OCI-LY1 (cell line): ENCODE results near the gene VPS54.

Experiments
- H2AFZ ChIP-seq: fragments of 200-600 bp; sonication (generic), shearing (Covaris generic); 2 replicates; pipeline ENCODE4 v1.6.0; 2014; ENCODE audit warnings: antibody characterized with exemption, mild to moderate bottlenecking, low read length
- H3F3A ChIP-seq: fragments of 200-600 bp; sonication (generic), shearing (Covaris generic); 2 replicates; pipeline ENCODE4 v1.6.0; 2014; ENCODE audit warnings: mild to moderate bottlenecking, antibody characterized with exemption, low read length, moderate library complexity; ENCODE audit not compliant: insufficient read depth
- H3K27ac ChIP-seq: fragments of 200-600 bp; sonication (generic); 2 replicates; pipeline ENCODE4 v1.5.1; 2014; ENCODE audit warnings: low read length, mixed run types, mild to moderate bottlenecking, low read depth; ENCODE audit not compliant: poor library complexity, severe bottlenecking
- H3K27me3 ChIP-seq: fragments of 200-600 bp; sonication (generic); 2 replicates; pipeline ENCODE4 v1.6.0; 2014; ENCODE audit warnings: antibody characterized with exemption, mild to moderate bottlenecking, low read length, moderate library complexity; ENCODE audit not compliant: insufficient read depth
- H3K36me3 ChIP-seq: fragments of 200-600 bp; sonication (generic); 2 replicates; pipeline ENCODE4 v1.6.1; 2014; ENCODE audit warnings: mild to moderate bottlenecking, antibody characterized with exemption, low read length, moderate library complexity, mixed read lengths; ENCODE audit not compliant: insufficient read depth
- H3K4me1 ChIP-seq: fragments of 200-600 bp; sonication (generic); 2 replicates; pipeline ENCODE4 v1.5.1; 2014; ENCODE audit warnings: mild to moderate bottlenecking, low read length, moderate library complexity; ENCODE audit not compliant: insufficient read depth, severe bottlenecking
- H3K4me2 ChIP-seq: fragments of 200-600 bp; sonication (generic), shearing (Covaris generic); 2 replicates; pipeline ENCODE4 v1.6.1; 2014; ENCODE audit warnings: low read length
- H3K4me3 ChIP-seq: fragments of 200-600 bp; sonication (generic); 2 replicates; pipeline ENCODE4 v1.5.1; 2014; ENCODE audit warnings: low read length, low read depth, mild to moderate bottlenecking, mixed read lengths; ENCODE audit not compliant: poor library complexity, severe bottlenecking
- H3K79me2 ChIP-seq: fragments of 200-600 bp; shearing (Covaris generic); 2 replicates; pipeline ENCODE4 v1.6.1; 2016; ENCODE audit warnings: mixed run types, low read length, mixed read lengths; ENCODE audit not compliant: insufficient read depth
- H3K9ac ChIP-seq: fragments of 200-600 bp; sonication (generic), shearing (Covaris generic); 2 replicates; pipeline ENCODE4 v1.6.1; 2014; ENCODE audit warnings: mild to moderate bottlenecking, low read length, mixed read lengths
- H3K9me2 ChIP-seq: fragments of 200-600 bp; sonication (generic), shearing (Covaris generic); 2 replicates; pipeline ENCODE4 v1.6.1; 2014; ENCODE audit warnings: low read depth, mild to moderate bottlenecking, low read length, mixed read lengths
- H3K9me3 ChIP-seq: fragments of 200-600 bp; shearing (Covaris generic); 2 replicates; pipeline ENCODE4 v1.6.1; 2014; ENCODE audit warnings: low read length, mixed read lengths
- H4K20me1 ChIP-seq: fragments of 200-600 bp; sonication (generic), shearing (Covaris generic); 2 replicates; pipeline ENCODE4 v1.6.0; 2016; ENCODE audit warnings: mild to moderate bottlenecking, low read length; ENCODE audit not compliant: insufficient read depth
- EZH2 ChIP-seq: fragments of 200-600 bp; sonication (generic), shearing (Covaris generic); IDR thresholded peaks from 2 replicates; pipeline ENCODE4 v1.8.0; 2017; ENCODE audit warnings: borderline replicate concordance, mixed run types, mild to moderate bottlenecking, antibody characterized with exemption, low read length, moderate library complexity, mixed read lengths
- TF ChIP-seq, protein P1 (sequence below): fragments of 200-600 bp; sonication (generic), shearing (Covaris generic); IDR thresholded peaks from 2 replicates; pipeline ENCODE4 v1.5.1; 2017; ENCODE audit warnings: mild to moderate bottlenecking, antibody characterized with exemption, low read length, moderate library complexity, mixed read lengths

The VPS54 gene

DNA sequence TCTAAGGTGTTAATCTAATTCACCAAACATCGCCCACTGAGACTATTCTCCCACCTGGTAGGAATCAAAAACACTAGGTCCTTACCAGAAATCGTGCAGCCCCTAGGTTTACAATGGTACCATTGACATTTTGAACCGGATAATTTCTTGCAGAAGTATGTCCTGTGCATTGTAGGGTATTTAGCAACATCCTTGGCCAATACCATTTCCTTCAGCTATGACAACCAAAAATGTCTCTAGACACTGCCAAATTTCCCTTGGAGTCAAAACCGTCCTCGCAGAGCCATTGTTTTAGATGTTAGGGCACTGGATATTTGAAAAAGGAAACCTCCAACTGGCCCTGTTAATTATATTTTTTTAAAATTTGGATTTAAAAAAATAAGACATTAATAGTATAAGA, 3.8 kb downstream of the VPS54 start:
- H3K9me2 ChIP-seq, result no peaks in the 10 kb centered on the region
- peaks cover 49% of the 10 kb centered on the region for H3K79me2 ChIP-seq
- no peak overlapping the region for H3K4me3 ChIP-seq
- peaks cover 22% of the 10 kb centered on the region for H3K4me1 ChIP-seq
- no peaks in the 10 kb centered on the region for H4K20me1 ChIP-seq
- no peaks in the 10 kb centered on the region for H3K9me3 ChIP-seq
- TF ChIP-seq EZH2, result no peak
- no peak overlapping the region for H2AFZ ChIP-seq
- H3K36me3 ChIP-seq, result no peaks in the 10 kb centered on the region
- no peak overlapping the region for H3K27ac ChIP-seq
- H3K9ac ChIP-seq, result no peak overlapping the region
- no peaks in the 10 kb centered on the region for H3K27me3 ChIP-seq
- no peak overlapping the region for H3K4me2 ChIP-seq
- peaks cover 4% of the 10 kb centered on the region; the same call in 1 of the 2 replicates for H3F3A ChIP-seq

DNA sequence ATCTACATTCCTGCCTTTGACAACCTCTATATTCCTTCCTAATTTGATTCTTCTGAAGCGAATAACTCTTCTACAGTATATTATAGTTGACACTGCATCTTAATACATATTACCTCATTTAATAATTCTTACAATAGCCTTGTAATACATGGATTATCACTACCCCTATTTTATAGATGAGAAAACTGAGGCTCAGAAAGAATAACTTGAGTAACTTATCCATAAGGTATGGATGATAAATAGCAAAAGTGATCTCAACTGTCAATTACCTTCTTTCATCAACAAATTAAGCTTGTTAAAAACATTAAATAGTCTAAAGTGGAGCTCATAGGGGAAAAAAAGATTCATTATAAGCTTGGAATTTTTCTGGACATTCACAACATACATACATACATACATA, 4.6 kb downstream of the VPS54 start:
- H3K4me2 ChIP-seq, result no peak overlapping the region
- no peak overlapping the region for H3K27ac ChIP-seq
- no peak overlapping the region for H3K9ac ChIP-seq
- no peaks in the 10 kb centered on the region for H3K36me3 ChIP-seq
- H3K4me1 ChIP-seq, result peaks cover 15% of the 10 kb centered on the region
- no peaks in the 10 kb centered on the region for H3K9me2 ChIP-seq
- no peaks in the 10 kb centered on the region for H4K20me1 ChIP-seq
- no peak overlapping the region for H2AFZ ChIP-seq
- peaks cover 49% of the 10 kb centered on the region for H3K79me2 ChIP-seq
- H3K4me3 ChIP-seq, result no peak overlapping the region
- H3K27me3 ChIP-seq, result no peaks in the 10 kb centered on the region
- no peaks in the 10 kb centered on the region for H3K9me3 ChIP-seq
- TF ChIP-seq, protein P1, sequence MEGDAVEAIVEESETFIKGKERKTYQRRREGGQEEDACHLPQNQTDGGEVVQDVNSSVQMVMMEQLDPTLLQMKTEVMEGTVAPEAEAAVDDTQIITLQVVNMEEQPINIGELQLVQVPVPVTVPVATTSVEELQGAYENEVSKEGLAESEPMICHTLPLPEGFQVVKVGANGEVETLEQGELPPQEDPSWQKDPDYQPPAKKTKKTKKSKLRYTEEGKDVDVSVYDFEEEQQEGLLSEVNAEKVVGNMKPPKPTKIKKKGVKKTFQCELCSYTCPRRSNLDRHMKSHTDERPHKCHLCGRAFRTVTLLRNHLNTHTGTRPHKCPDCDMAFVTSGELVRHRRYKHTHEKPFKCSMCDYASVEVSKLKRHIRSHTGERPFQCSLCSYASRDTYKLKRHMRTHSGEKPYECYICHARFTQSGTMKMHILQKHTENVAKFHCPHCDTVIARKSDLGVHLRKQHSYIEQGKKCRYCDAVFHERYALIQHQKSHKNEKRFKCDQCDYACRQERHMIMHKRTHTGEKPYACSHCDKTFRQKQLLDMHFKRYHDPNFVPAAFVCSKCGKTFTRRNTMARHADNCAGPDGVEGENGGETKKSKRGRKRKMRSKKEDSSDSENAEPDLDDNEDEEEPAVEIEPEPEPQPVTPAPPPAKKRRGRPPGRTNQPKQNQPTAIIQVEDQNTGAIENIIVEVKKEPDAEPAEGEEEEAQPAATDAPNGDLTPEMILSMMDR, result no peak
- no peak for TF ChIP-seq EZH2
- H3F3A ChIP-seq, result peaks cover 4% of the 10 kb centered on the region; the same call in 1 of the 2 replicates

DNA sequence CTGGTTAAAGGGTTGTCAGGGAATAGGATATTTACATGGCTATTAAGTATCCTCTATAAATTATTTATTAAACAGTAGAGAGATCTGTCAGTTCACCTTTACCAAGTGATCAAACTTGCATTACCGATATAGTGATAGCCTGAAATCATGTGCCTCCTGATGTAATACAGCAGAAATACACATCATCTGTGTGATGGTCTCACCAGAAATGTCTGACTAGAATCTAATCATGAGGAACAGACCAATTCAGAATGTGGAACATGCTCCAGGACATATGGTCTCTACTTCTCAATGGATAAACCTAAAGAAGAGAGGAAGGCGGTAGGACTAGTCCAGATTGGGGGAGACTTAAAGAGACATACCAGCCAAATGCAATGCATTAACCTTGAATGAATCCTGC, 6.2 kb downstream of the VPS54 start:
- H3K9me3 ChIP-seq, result no peaks in the 10 kb centered on the region
- no peak overlapping the region for H3K4me2 ChIP-seq
- H3K4me1 ChIP-seq, result peaks cover 7% of the 10 kb centered on the region
- no peaks in the 10 kb centered on the region for H3K9me2 ChIP-seq
- H3K36me3 ChIP-seq, result no peaks in the 10 kb centered on the region
- H2AFZ ChIP-seq, result no peak overlapping the region
- no peaks in the 10 kb centered on the region for H4K20me1 ChIP-seq
- no peak overlapping the region for H3K27ac ChIP-seq
- no peak overlapping the region for H3K4me3 ChIP-seq
- H3K9ac ChIP-seq, result no peak overlapping the region
- H3K27me3 ChIP-seq, result no peaks in the 10 kb centered on the region
- H3K79me2 ChIP-seq, result peaks cover 44% of the 10 kb centered on the region
- H3F3A ChIP-seq, result peaks cover 4% of the 10 kb centered on the region; the same call in 1 of the 2 replicates
- TF ChIP-seq, protein P1, result no peak
- no peak for TF ChIP-seq EZH2

DNA sequence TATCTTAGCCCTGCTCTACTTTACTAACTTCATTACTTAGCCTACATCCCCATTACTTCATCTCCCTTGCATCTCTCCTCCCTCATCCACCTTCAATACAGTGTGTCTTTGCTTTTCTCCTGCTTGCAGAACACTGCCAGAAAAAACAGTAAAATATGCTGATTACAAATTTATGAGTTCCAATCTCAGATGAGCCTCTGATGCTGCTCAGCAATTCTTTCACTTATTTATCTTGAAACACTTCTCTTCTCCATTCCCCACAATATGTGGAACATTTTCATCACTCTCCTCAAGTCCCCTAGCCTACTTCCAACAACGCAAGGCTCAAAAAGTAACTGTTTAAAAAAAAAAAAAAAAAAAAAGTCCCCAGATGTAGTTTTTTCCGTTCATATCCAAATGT, 7.1 kb downstream of the VPS54 start:
- Histone ChIP-seq H3K4me2 (no peak overlapping the region), H4K20me1 (no peaks in the 10 kb centered on the region)

More for the DNA sequence above, 7.1 kb downstream of the VPS54 start:
- TF ChIP-seq EZH2, result no peak
- TF ChIP-seq, protein P1, result no peak
- Histone ChIP-seq H3K9me3 (no peaks in the 10 kb centered on the region), H3K4me1 (no peaks in the 10 kb centered on the region), H3K79me2 (peaks cover 34% of the 10 kb centered on the region), H2AFZ (no peak overlapping the region), H3K36me3 (no peaks in the 10 kb centered on the region), H3K27me3 (no peaks in the 10 kb centered on the region), H3F3A (peaks cover 4% of the 10 kb centered on the region; the same call in 1 of the 2 replicates), H3K9ac (no peak overlapping the region), H3K4me3 (no peak overlapping the region), H3K27ac (no peak overlapping the region), H3K9me2 (no peaks in the 10 kb centered on the region)
